ENCODE data around the gene OR4F15. TPM values are rescaled to one million over a fixed set of nuclear protein-coding genes. Genes with fewer than 3 reads are reported as not detected.
A peak's percentile ranks its signal among the peaks of the same experiment; 100 is the strongest.
"Not testable (repeated sequence)": the region's sequence is repeated elsewhere in the genome, so short reads cannot be mapped to it uniquely, and the experiment has no call there.

OR4F15 gene
- total RNA-seq, 6 experiments from 2014 or later: not detected

DNA sequence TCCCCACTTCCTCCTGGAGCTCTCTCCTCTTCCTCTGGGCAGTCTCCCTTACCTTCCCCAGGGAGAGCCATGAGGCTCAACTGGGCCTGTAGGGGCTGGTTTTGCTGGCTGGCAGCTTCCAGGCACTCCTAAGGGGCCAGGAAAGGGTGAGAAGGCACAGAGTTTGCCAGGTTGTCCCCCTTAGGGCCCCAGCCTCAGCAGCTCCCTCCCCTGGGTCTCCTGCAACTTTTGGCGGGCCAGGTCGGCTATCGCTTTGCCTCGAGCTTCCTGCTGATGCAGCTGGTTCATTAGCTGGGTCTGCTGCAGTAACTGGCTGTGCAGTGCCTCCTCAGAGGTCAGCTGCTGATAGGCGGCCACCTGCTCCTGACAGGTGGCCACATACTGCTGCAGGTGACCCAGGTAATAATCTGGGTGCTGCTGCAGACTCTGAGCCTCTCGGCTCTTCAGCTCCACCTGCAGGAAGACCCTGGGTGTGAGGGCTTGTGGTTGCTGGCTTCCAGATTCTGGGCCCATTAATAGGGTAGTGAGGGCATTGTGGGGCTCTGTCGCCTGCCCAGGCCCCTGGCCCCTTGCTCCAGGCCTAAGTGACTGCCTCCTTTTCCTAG, 38.4 kb upstream of the OR4F15 start:
- no peaks in the 10 kb centered on the region for H3K36me3 ChIP-seq
- H3K27me3 ChIP-seq: no peaks in the 10 kb centered on the region
- TF ChIP-seq, protein P1, sequence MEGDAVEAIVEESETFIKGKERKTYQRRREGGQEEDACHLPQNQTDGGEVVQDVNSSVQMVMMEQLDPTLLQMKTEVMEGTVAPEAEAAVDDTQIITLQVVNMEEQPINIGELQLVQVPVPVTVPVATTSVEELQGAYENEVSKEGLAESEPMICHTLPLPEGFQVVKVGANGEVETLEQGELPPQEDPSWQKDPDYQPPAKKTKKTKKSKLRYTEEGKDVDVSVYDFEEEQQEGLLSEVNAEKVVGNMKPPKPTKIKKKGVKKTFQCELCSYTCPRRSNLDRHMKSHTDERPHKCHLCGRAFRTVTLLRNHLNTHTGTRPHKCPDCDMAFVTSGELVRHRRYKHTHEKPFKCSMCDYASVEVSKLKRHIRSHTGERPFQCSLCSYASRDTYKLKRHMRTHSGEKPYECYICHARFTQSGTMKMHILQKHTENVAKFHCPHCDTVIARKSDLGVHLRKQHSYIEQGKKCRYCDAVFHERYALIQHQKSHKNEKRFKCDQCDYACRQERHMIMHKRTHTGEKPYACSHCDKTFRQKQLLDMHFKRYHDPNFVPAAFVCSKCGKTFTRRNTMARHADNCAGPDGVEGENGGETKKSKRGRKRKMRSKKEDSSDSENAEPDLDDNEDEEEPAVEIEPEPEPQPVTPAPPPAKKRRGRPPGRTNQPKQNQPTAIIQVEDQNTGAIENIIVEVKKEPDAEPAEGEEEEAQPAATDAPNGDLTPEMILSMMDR (IDR thresholded peaks at IDR 0.05): peak in 2 of 4 donors; percentile 15 to 24
- TF ChIP-seq POLR2A (IDR thresholded peaks at IDR 0.05): no peak
- intact Hi-C loops (cut with DNase I): no loop called here
- H3K9me3 ChIP-seq: no peaks in the 10 kb centered on the region
- no peak for ATAC-seq
- no peak overlapping the region for H3K4me3 ChIP-seq
- no peaks in the 10 kb centered on the region for H3K4me1 ChIP-seq
- DNase-seq: no peak
- H3K27ac ChIP-seq: no peak overlapping the region
- WGBS (ENCODE audit: insufficient coverage, low coverage, low lambda C conversion rate, missing lambda C conversion rate): 64% methylated on average over 3 of the region's 7 CpGs

DNA sequence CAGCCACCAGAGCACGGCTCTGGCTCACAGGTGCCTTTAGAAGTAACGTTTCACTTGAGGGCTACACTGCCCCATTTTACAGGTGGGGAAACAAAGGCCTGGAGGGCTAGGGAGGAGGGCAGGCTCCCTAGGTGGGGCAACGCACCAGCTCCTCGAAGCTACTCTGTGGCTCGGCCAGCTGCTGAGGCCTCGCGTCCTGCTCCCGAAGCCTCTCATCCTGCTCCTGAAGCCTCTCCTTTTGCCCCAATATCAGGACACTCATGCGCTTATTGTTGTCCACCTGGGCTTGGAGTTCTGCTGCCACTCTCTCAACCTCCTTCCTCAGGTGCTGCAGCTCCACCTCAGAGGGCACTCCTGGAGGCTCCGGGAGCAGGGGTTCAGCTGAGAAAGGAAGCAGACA, 36.9 kb upstream of the OR4F15 start:
- TF ChIP-seq POLR2A (IDR thresholded peaks at IDR 0.05): no peak
- TF ChIP-seq, protein P1 (IDR thresholded peaks at IDR 0.05): no peak
- intact Hi-C loops (cut with DNase I): no loop called here
- no peak overlapping the region for H3K27ac ChIP-seq
- no peaks in the 10 kb centered on the region for H3K9me3 ChIP-seq
- no CpG with 5 or more reads among the region's 10 CpGs for WGBS (ENCODE audit: insufficient coverage, low coverage, low lambda C conversion rate, missing lambda C conversion rate)
- DNase-seq (no peak), ATAC-seq (no peak)
- H3K36me3 ChIP-seq: no peaks in the 10 kb centered on the region
- no peaks in the 10 kb centered on the region for H3K4me1 ChIP-seq
- no peaks in the 10 kb centered on the region for H3K27me3 ChIP-seq
- no peak overlapping the region for H3K4me3 ChIP-seq

DNA sequence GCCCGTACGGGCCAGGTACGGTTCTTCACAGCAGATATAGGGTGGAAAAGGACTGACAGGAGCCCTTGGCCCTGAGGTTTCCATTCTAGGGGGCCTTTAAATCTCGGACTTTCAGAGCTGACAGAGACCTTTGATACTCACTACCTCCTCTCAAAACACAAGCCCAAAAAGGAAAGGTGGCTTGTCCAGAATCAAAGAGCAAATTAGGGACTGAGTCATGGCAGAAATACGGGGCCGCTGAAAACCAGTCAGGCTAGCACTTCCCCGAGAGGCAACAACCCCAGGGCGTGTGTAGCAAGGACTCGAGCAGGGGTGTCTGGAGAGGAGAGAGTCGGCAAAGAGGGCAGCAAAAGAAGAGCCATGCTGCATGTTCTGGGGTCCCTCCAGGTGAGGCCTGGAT, 33.4 kb upstream of the OR4F15 start:
- intact Hi-C loops (cut with DNase I); H3K36me3 ChIP-seq; H3K9me3 ChIP-seq; H3K4me1 ChIP-seq; H3K27me3 ChIP-seq; ATAC-seq; DNase-seq; H3K27ac ChIP-seq; H3K4me3 ChIP-seq: not testable (repeated sequence)
- WGBS (ENCODE audit: insufficient coverage, low coverage, low lambda C conversion rate, missing lambda C conversion rate): 61% methylated on average over 10 of the region's 10 CpGs

DNA sequence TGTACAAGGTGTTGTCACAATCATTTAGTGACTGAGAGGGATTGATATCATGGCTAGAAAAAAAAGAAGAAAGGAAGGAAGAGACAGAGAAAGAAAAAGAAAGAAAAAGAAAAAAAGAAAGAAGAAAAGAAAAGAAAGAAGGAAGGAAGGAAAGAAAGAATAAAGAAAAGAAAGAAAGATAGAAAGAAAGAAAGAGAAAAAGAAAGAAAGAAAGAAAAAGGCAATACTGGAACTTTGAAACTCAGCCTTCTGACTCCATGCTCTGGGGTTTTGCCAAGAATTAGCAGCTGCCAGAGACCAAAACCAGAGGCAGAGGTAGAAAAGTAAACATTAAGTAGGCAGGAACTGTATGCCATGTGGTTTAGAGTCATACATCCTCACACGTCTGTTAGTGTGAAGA, 31.8 kb upstream of the OR4F15 start:
- WGBS (ENCODE audit: insufficient coverage, low coverage, low lambda C conversion rate, missing lambda C conversion rate): 0% methylated on average over 1 of the region's 1 CpG
- H3K4me3 ChIP-seq; H3K9me3 ChIP-seq; H3K36me3 ChIP-seq; H3K27me3 ChIP-seq; H3K4me1 ChIP-seq; H3K27ac ChIP-seq; intact Hi-C loops (cut with DNase I); ATAC-seq: not testable (repeated sequence)
- DNase-seq: peak in 1 of 3 donors; percentile 25

DNA sequence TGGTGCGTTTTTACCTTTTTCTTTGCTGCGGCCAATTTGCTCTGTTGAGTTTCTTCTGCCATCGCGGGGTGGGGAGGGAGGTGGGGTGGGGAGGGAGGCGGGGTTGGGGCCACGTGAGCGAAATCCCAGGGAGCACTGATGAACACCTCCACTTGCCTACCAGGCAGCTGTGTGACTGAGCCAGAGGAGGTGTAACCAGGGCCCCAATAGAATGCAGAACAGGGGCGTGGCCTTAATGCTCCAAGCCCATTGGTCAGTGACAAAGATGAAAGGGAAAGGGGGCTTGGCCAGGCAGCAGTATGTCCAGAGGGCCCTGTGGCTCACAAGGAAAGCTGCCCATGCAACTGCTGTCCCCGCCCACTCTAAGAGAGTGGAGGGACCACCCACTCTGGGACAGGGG, 30.1 kb upstream of the OR4F15 start:
- Histone ChIP-seq H3K4me1 (no peaks in the 10 kb centered on the region), H3K9me3 (no peaks in the 10 kb centered on the region), H3K36me3 (no peaks in the 10 kb centered on the region), H3K27me3 (no peaks in the 10 kb centered on the region), H3K4me3 (no peak overlapping the region), H3K27ac (no peak overlapping the region)
- WGBS (ENCODE audit: insufficient coverage, low coverage, low lambda C conversion rate, missing lambda C conversion rate): 56% methylated on average over 1 of the region's 9 CpGs
- no peak for ATAC-seq
- TF ChIP-seq POLR2A (IDR thresholded peaks at IDR 0.05): no peak
- TF ChIP-seq, protein P1 (IDR thresholded peaks at IDR 0.05): no peak
- DNase-seq: no peak
- intact Hi-C loops (cut with DNase I): no loop called here

DNA sequence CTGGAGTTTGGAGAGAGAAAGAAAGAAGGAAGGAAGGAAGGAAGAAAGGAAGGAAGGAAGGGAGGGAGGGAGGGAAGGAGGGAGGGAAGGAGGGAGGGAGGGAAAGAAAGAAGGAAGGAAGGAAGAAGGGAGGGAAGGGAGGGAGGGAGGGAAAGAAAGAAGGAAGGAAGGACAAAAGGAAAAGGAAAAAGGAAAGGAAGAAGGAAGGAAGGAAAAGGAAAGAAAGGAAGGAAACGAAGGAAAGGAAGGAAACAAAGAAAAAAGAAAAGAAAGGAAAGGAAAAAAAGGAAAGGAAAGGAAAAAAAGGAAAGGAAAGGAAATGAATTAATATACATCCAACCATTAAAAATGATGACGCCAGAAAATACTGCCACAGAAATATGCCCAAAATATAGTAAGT, 27.4 kb upstream of the OR4F15 start:
- no peaks in the 10 kb centered on the region for H3K36me3 ChIP-seq
- TF ChIP-seq, protein P1 (IDR thresholded peaks at IDR 0.05): no peak
- no peak for TF ChIP-seq POLR2A (IDR thresholded peaks at IDR 0.05)
- no peak for DNase-seq
- no peak overlapping the region for H3K4me3 ChIP-seq
- no peaks in the 10 kb centered on the region for H3K9me3 ChIP-seq
- H3K27ac ChIP-seq: no peak overlapping the region
- H3K27me3 ChIP-seq: no peaks in the 10 kb centered on the region
- intact Hi-C loops (cut with DNase I): no loop called here
- H3K4me1 ChIP-seq: no peaks in the 10 kb centered on the region
- WGBS (ENCODE audit: insufficient coverage, low coverage, low lambda C conversion rate, missing lambda C conversion rate): 15% methylated on average over 2 of the region's 2 CpGs
- ATAC-seq: no peak

DNA sequence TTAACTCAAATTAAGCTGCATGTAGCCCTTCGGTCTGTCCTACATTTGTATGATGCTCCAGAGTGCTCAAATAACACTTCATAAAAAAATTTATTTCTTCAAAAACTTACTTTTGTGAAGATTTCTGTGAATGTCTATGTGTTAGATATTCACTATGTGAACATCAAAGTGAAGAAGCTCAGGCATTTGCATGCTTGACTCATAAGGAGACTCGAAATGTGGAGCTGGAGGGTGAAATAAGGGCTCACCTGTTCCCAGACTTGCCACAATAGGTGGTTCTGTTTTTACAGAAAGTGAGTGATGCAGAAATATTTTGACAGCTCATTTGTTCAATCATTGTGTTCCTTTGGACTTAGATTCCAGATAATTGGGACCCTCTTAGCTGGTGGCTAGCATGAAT, 25.6 kb upstream of the OR4F15 start:
- DNase-seq; H3K4me3 ChIP-seq; H3K27me3 ChIP-seq; H3K9me3 ChIP-seq; H3K27ac ChIP-seq; H3K4me1 ChIP-seq; ATAC-seq; H3K36me3 ChIP-seq; intact Hi-C loops (cut with DNase I): not testable (repeated sequence)
- 58% methylated on average over 2 of the region's 2 CpGs for WGBS (ENCODE audit: insufficient coverage, low coverage, low lambda C conversion rate, missing lambda C conversion rate)

DNA sequence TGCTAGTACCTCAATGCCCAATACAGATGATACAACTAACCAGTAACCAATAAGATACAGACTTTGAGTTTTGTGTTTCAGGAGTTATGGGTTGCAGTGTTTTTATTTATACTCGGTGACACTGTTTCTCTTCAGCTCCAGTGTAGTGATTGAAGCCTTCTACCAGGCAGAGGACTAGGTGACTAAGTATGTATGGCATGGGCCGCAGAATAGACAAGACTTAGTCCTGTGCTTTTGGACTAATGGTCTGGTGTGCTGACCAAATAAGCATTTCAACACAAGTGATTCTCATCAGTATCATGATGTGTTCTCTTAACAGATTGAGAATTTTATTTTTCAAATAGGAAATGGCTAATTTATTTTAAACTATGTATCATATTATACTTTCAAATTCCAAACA, 24.0 kb upstream of the OR4F15 start:
- H3K9me3 ChIP-seq; intact Hi-C loops (cut with DNase I); DNase-seq; ATAC-seq; H3K4me1 ChIP-seq; H3K4me3 ChIP-seq; H3K27me3 ChIP-seq; H3K36me3 ChIP-seq; H3K27ac ChIP-seq: not testable (repeated sequence)
- WGBS (ENCODE audit: insufficient coverage, low coverage, low lambda C conversion rate, missing lambda C conversion rate): 74% methylated on average over 2 of the region's 2 CpGs

All from right lobe of liver (tissue), 6 donors.